SK-N-SH treated with all-trans-retinoic acid at 6 μM for 48 hours (cell line): ENCODE data around the gene C6orf118.

ENCODE experiments used
- ATAC-seq: fragments of 200-7000 bp; cut with Tn5 transposase; 3 replicates; pipeline ENCODE4 v1.9.1; 2020; ENCODE audit warnings: mild to moderate bottlenecking, moderate library complexity
- BACH2 ChIP-seq: fragments of 250-450 bp; sonication (Bioruptor Pico); IDR thresholded peaks from 2 replicates; pipeline ENCODE4 v1.9.0; 2021; ENCODE audit warnings: mild to moderate bottlenecking, borderline replicate concordance
- CSDC2 ChIP-seq: fragments of 250-450 bp; sonication (Bioruptor Pico); IDR thresholded peaks from 2 replicates; pipeline ENCODE4 v1.5.0; 2020; ENCODE audit warnings: mild to moderate bottlenecking, moderate library complexity
- ESRRG ChIP-seq: fragments of 250-450 bp; sonication (Bioruptor Pico); IDR thresholded peaks from 2 replicates; pipeline ENCODE4 v1.6.1; 2021; ENCODE audit warnings: mild to moderate bottlenecking
- GLIS3 ChIP-seq: fragments of 250-450 bp; sonication (Bioruptor Pico); IDR thresholded peaks from 2 replicates; pipeline ENCODE4 v1.5.0; 2020; ENCODE audit warnings: mild to moderate bottlenecking, moderate library complexity
- ISL1 ChIP-seq: fragments of 250-450 bp; sonication (Bioruptor Pico); IDR thresholded peaks from 2 replicates; pipeline ENCODE4 v2.1.2; 2022; ENCODE audit warnings: mild to moderate bottlenecking, moderate library complexity
- OSR1 ChIP-seq: fragments of 250-450 bp; sonication (Bioruptor Pico); IDR thresholded peaks from 2 replicates; pipeline ENCODE4 v1.8.0; 2022; ENCODE audit warnings: moderate library complexity, mild to moderate bottlenecking, inconsistent platforms
- PPARA ChIP-seq: fragments of 250-450 bp; sonication (Bioruptor Pico); IDR thresholded peaks from 2 replicates; pipeline ENCODE4 v1.5.0; 2020; ENCODE audit warnings: mild to moderate bottlenecking, borderline replicate concordance
- RARB ChIP-seq: fragments of 250-450 bp; sonication (Bioruptor Pico); IDR thresholded peaks from 2 replicates; pipeline ENCODE4 v1.8.0; 2021; ENCODE audit warnings: mild to moderate bottlenecking, moderate library complexity
- SNAI2 ChIP-seq: fragments of 250-450 bp; sonication (Bioruptor Pico); IDR thresholded peaks from 2 replicates; pipeline ENCODE4 v1.5.0; 2020; ENCODE audit warnings: mild to moderate bottlenecking, moderate library complexity
- TCF4 ChIP-seq: fragments of 250-450 bp; sonication (Bioruptor Pico); IDR thresholded peaks from 2 replicates; pipeline ENCODE4 v1.8.0; 2021; ENCODE audit warnings: mild to moderate bottlenecking, moderate library complexity, borderline replicate concordance
- TOX ChIP-seq: fragments of 250-450 bp; sonication (Bioruptor Pico); IDR thresholded peaks from 2 replicates; pipeline ENCODE4 v1.8.0; 2021; ENCODE audit warnings: mild to moderate bottlenecking, moderate library complexity, borderline replicate concordance
- ZC3H10 ChIP-seq: fragments of 250-450 bp; sonication (Bioruptor Pico); IDR thresholded peaks from 2 replicates; pipeline ENCODE4 v1.5.1; 2021; ENCODE audit warnings: mild to moderate bottlenecking, moderate library complexity
- ZFP3 ChIP-seq: fragments of 250-450 bp; sonication (Bioruptor Pico); IDR thresholded peaks from 2 replicates; pipeline ENCODE4 v1.5.0; 2020; ENCODE audit warnings: mild to moderate bottlenecking, moderate library complexity
- ZFP30 ChIP-seq: fragments of 450-650 bp; formaldehyde crosslinking; IDR thresholded peaks from 2 replicates; pipeline ENCODE4 v1.5.0; 2022; ENCODE audit warnings: mild to moderate bottlenecking, moderate library complexity
- ZNF565 ChIP-seq: fragments of 450-650 bp; formaldehyde crosslinking; conservative IDR thresholded peaks from 2 replicates; pipeline ENCODE4 v1.5.0; 2020; ENCODE audit warnings: low read depth, mild to moderate bottlenecking, moderate library complexity
- ZNF70 ChIP-seq: fragments of 450-650 bp; formaldehyde crosslinking; IDR thresholded peaks from 2 replicates; pipeline ENCODE4 v1.5.0; 2020; ENCODE audit warnings: mild to moderate bottlenecking, moderate library complexity
- ZNF8 ChIP-seq: fragments of 450-650 bp; formaldehyde crosslinking; IDR thresholded peaks from 2 replicates; pipeline ENCODE4 v1.5.0; 2020; ENCODE audit warnings: mild to moderate bottlenecking, moderate library complexity
- TF ChIP-seq, protein P1 (sequence below): fragments of 250-450 bp; sonication (Bioruptor Pico); IDR thresholded peaks from 2 replicates; pipeline ENCODE4 v1.8.0; 2021; ENCODE audit warnings: low read depth, mild to moderate bottlenecking, moderate library complexity, borderline replicate concordance
- TF ChIP-seq, protein P2 (sequence below): fragments of 250-450 bp; sonication (Bioruptor Pico); IDR thresholded peaks from 2 replicates; pipeline ENCODE4 v1.8.0; 2020; ENCODE audit warnings: mild to moderate bottlenecking, moderate library complexity, borderline replicate concordance
- TF ChIP-seq, protein P3 (sequence below): fragments of 250-450 bp; sonication (Bioruptor Pico); IDR thresholded peaks from 2 replicates; pipeline ENCODE4 v1.5.0; 2020; ENCODE audit warnings: mild to moderate bottlenecking, moderate library complexity
- TF ChIP-seq, protein P4 (sequence below): fragments of 250-450 bp; sonication (Bioruptor Pico); IDR thresholded peaks from 2 replicates; pipeline ENCODE4 v1.5.1; 2020; ENCODE audit warnings: low read depth, mild to moderate bottlenecking, moderate library complexity

Gene C6orf118

DNA sequence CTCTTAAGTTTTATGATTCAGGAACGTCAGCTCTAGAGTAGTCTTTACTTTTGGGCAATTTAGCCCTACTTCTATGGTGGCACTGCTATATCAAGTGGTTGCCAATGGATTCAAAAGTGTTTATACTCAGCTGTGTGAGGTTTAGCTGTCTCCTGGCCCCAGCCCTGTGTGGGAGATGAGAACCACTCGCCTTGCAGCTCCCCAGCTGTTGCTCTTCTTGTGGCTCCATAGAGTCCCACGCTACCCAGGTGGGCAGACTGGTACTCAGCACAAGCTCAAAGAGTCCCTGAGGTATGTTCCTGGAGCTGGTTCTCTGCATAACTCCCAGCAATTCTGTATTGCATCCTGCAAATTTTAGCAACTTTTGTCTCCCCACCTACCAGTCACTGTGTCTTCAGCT is 59.6 kb downstream of the C6orf118 start (continued):
- no peak for TF ChIP-seq ISL1 (CRISPR knock-in tag)
- no peak for TF ChIP-seq ZFP3 (CRISPR knock-in tag)
- TF ChIP-seq OSR1 (CRISPR knock-in tag): no peak
- no peak for TF ChIP-seq TCF4 (CRISPR knock-in tag)
- TF ChIP-seq ESRRG (CRISPR knock-in tag): no peak
- TF ChIP-seq, protein P1, sequence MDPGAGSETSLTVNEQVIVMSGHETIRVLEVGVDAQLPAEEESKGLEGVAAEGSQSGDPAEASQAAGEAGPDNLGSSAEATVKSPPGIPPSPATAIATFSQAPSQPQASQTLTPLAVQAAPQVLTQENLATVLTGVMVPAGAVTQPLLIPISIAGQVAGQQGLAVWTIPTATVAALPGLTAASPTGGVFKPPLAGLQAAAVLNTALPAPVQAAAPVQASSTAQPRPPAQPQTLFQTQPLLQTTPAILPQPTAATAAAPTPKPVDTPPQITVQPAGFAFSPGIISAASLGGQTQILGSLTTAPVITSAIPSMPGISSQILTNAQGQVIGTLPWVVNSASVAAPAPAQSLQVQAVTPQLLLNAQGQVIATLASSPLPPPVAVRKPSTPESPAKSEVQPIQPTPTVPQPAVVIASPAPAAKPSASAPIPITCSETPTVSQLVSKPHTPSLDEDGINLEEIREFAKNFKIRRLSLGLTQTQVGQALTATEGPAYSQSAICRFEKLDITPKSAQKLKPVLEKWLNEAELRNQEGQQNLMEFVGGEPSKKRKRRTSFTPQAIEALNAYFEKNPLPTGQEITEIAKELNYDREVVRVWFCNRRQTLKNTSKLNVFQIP (CRISPR knock-in tag): no peak
- no peak for TF ChIP-seq GLIS3
- no peak for TF ChIP-seq ZNF70 (CRISPR knock-in tag)
- no peak for TF ChIP-seq ZNF8 (CRISPR knock-in tag)
- TF ChIP-seq ZC3H10: no peak

DNA sequence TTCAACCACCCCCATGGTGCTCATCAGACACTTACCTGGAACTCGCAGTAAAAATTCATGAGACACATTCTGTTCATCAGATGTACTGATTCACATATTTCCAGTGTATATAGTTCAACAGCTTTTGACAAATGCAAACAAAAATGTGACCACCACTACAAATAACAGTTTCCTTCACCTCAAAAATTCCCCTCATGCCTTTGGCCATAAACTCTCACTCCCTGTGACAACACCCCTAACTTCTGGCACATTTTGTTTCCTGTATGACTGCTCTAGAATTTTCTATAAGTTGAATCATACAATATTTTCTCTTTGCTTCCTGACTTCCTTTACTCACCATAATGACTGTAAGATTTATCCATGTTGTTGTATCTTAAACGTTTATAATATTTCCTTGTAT is 63.7 kb downstream of the C6orf118 start:
- ATAC-seq: no peak
- TF ChIP-seq ZNF70 (CRISPR knock-in tag) (no peak), ZC3H10 (no peak)

DNA sequence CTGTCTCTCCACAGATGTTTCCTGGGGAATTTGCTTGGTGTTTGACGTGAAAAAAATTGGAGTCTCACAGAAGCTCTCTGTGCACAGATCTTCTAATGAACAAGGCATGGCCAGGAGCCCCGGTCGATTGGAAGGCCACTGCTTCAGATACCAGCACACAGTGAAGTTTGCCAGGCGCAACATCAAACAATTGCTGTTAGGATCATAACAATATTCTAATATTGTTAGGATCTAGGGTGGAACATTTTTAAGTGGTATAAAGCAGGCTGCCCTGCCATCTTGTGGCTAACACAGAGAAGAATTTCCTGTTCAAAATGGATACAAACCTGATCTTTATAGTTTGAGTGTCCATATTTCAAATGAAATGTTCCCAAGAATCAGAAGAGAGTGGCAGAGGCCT is 64.1 kb downstream of the C6orf118 start:
- TF ChIP-seq ISL1 (CRISPR knock-in tag): no peak
- TF ChIP-seq SNAI2 (CRISPR knock-in tag): no peak
- no peak for TF ChIP-seq RARB (CRISPR knock-in tag)
- no peak for TF ChIP-seq GLIS3
- no peak for TF ChIP-seq ZC3H10
- TF ChIP-seq, protein P2, sequence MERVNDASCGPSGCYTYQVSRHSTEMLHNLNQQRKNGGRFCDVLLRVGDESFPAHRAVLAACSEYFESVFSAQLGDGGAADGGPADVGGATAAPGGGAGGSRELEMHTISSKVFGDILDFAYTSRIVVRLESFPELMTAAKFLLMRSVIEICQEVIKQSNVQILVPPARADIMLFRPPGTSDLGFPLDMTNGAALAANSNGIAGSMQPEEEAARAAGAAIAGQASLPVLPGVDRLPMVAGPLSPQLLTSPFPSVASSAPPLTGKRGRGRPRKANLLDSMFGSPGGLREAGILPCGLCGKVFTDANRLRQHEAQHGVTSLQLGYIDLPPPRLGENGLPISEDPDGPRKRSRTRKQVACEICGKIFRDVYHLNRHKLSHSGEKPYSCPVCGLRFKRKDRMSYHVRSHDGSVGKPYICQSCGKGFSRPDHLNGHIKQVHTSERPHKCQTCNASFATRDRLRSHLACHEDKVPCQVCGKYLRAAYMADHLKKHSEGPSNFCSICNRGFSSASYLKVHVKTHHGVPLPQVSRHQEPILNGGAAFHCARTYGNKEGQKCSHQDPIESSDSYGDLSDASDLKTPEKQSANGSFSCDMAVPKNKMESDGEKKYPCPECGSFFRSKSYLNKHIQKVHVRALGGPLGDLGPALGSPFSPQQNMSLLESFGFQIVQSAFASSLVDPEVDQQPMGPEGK (CRISPR knock-in tag): no peak
- no peak for TF ChIP-seq ZNF565
- TF ChIP-seq ZFP3 (CRISPR knock-in tag): no peak
- no peak for TF ChIP-seq ESRRG (CRISPR knock-in tag)
- no peak for ATAC-seq

DNA sequence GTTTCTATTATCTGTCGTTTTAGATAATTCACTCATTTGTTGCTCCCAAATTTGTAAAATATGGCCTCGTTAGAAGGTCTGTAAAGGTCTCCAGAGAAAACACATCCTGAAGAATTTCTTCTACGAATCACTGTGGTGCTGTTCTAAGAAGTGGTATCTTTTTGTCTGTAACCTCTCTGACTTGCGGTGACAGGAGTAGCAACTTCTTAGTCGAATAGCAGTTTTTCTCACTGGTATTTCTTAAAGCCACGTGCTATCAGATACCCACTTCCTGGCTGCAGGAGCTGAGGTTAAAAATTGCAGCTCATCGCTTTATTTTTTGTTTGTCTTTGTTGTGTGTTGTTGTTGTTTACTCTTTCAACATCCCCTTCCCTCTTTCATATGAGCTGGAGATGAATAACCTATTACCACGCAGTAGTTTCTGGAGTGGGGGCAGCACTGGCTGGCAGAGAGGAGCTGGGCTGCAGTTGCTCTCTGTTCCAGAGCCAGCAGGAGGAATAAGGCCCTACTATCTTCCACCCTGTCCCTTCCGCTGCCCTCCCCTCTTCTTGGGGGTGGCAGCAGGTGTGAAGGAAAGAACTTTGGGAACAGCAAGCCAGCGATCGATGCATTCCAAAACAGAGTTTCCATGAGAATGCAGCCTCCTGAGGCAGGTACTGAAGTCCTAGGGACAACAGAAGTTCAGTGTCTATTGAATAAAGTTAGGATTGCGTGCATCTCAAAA is 64.7 kb downstream of the C6orf118 start:
- TF ChIP-seq ZFP30 (CRISPR knock-in tag) (no peak), ZNF70 (CRISPR knock-in tag) (no peak), SNAI2 (CRISPR knock-in tag) (no peak), GLIS3 (no peak)
- TF ChIP-seq, all 23 proteins: peak for 0
- ATAC-seq: no peak

DNA sequence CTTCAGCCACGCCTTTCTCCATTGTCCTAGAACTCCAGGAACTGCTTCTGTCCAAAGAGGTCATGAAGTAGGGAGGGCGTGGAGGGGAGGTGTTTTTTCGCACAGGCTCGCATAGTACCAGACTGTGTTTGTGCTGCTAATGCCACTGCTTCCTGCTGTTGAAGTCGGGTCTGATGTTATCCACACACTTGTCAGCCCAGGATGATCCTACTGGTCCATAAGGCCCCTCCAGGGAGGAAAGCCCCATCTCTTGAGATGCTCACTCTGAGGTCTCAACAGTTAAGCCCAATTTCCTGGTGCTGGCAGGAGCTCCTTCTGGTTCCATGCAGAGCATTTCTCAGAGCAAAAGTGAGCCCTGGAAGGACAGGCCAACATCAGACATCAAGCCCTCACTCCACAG is 65.6 kb downstream of the C6orf118 start:
- TF ChIP-seq TCF4 (CRISPR knock-in tag) (no peak), ZFP3 (CRISPR knock-in tag) (no peak), SNAI2 (CRISPR knock-in tag) (no peak), BACH2 (CRISPR knock-in tag) (no peak), ESRRG (CRISPR knock-in tag) (no peak), GLIS3 (no peak), ZFP30 (CRISPR knock-in tag) (no peak), ZC3H10 (no peak), PPARA (CRISPR knock-in tag) (no peak), OSR1 (CRISPR knock-in tag) (no peak), ISL1 (CRISPR knock-in tag) (no peak), TOX (CRISPR knock-in tag) (no peak), ZNF8 (CRISPR knock-in tag) (no peak), CSDC2 (CRISPR knock-in tag) (no peak), ZNF70 (CRISPR knock-in tag) (no peak), ZNF565 (no peak)
- TF ChIP-seq, protein P2 (CRISPR knock-in tag): no peak
- TF ChIP-seq, protein P3, sequence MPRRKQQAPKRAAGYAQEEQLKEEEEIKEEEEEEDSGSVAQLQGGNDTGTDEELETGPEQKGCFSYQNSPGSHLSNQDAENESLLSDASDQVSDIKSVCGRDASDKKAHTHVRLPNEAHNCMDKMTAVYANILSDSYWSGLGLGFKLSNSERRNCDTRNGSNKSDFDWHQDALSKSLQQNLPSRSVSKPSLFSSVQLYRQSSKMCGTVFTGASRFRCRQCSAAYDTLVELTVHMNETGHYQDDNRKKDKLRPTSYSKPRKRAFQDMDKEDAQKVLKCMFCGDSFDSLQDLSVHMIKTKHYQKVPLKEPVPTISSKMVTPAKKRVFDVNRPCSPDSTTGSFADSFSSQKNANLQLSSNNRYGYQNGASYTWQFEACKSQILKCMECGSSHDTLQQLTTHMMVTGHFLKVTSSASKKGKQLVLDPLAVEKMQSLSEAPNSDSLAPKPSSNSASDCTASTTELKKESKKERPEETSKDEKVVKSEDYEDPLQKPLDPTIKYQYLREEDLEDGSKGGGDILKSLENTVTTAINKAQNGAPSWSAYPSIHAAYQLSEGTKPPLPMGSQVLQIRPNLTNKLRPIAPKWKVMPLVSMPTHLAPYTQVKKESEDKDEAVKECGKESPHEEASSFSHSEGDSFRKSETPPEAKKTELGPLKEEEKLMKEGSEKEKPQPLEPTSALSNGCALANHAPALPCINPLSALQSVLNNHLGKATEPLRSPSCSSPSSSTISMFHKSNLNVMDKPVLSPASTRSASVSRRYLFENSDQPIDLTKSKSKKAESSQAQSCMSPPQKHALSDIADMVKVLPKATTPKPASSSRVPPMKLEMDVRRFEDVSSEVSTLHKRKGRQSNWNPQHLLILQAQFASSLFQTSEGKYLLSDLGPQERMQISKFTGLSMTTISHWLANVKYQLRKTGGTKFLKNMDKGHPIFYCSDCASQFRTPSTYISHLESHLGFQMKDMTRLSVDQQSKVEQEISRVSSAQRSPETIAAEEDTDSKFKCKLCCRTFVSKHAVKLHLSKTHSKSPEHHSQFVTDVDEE: no peak
- TF ChIP-seq, protein P4, sequence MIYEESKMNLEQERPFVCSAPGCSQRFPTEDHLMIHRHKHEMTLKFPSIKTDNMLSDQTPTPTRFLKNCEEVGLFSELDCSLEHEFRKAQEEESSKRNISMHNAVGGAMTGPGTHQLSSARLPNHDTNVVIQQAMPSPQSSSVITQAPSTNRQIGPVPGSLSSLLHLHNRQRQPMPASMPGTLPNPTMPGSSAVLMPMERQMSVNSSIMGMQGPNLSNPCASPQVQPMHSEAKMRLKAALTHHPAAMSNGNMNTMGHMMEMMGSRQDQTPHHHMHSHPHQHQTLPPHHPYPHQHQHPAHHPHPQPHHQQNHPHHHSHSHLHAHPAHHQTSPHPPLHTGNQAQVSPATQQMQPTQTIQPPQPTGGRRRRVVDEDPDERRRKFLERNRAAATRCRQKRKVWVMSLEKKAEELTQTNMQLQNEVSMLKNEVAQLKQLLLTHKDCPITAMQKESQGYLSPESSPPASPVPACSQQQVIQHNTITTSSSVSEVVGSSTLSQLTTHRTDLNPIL (CRISPR knock-in tag): no peak

More for the DNA sequence above, 65.6 kb downstream of the C6orf118 start:
- ATAC-seq: no peak
